ENCODE measurements around the gene CSKMT. TPM values are rescaled to one million over a fixed set of nuclear protein-coding genes. Genes with fewer than 3 reads are reported as not detected.
"Not testable (repeated sequence)": the region's sequence is repeated elsewhere in the genome, so short reads cannot be mapped to it uniquely, and the experiment has no call there.

CSKMT gene
- polyA plus RNA-seq, 4 donors, result 7.0 to 18.6 (median 12.1) TPM

DNA sequence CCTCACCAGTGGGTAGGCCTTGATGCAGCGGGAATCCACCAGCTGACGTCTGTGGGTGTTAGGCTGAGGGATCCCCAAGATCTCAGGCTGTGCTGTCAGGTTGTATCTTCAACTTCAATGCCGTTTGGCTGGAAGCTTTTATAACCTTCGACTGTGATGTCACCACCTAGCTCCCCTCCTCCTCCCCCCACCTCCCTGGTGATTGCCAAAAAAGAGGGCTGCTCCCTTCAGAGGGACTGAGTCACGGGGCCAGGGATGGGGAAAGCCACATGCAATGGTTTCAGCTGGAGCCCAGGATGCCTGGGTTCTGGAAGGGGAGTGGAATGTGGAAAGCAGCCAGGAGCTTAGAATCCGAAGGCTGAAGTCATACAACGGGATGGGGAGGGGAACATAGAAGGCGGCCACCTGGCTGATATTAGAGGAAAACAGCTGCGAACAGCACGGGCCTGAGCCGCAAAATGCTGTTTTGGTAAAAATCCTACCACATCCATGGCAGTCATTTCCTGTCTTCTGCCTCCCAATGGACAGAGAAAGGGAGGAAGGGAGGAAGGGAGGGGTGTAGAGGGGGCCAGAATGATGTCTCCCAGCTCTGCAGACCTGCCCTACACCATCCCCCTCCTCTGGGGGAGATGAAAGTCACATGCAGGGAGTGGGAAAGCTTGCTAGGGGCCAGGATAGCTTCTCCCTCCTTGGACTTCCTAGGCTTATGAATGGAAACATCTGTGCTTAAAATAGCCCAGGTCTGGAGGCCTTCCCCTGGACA lies 24.5 kb downstream of the CSKMT start, which contains the start of gene LRRN4CL:
LRRN4CL (minus strand) TSS at position 110 of the 763 bp plus-strand sequence. CDS start 1,022 bp downstream, outside the sequence.
- Histone ChIP-seq H3K27ac (ENCODE audit: low read depth in 1 of 3, low read length in 2 of 3) (peak within 1 kb of the TSS in 2 of 3 donors; percentile 67 to 76), H3K4me1 (ENCODE audit: control insufficient read depth in 3 of 3, insufficient read depth in 2 of 3, low read depth in 1 of 3, low read length in 2 of 3) (peaks cover 0 to 14% (median 4%) of the 10 kb centered on the region in 3 donors), H3K4me3 (ENCODE audit: low read depth in 1 of 3, low read length in 3 of 3) (peak within 1 kb of the TSS in 1 of 3 donors; percentile 33), H3K27me3 (ENCODE audit: control insufficient read depth in 3 of 3, insufficient read depth in 3 of 3, low read length in 3 of 3) (peaks cover 0 to 22% (median 0%) of the 10 kb centered on the region in 3 donors), H3K9me3 (ENCODE audit: control insufficient read depth in 2 of 2, insufficient read depth in 1 of 2, low read depth in 1 of 2, low read length in 1 of 2) (no peaks in the 10 kb centered on the region), H3K36me3 (ENCODE audit: control insufficient read depth in 3 of 3, insufficient read depth in 2 of 3, low read depth in 1 of 3, low read length in 3 of 3) (peaks cover 0 to 54% (median 15%) of the 10 kb centered on the region in 3 donors)
- DNase-seq (peak in 1 of 2 donors; percentile 36), FAIRE-seq (no peak)
- 45 to 52% (median 47%) methylated on average over 11 of the region's 11 CpGs for WGBS, 3 donors

GRCh38 chr11:62693624-62694023 lies 28.5 kb downstream of the CSKMT start:
- 74 to 94% (median 83%) methylated on average over 3 to 4 of the region's 4 CpGs for whole genome bisulfite sequencing, 3 donors
- not testable (repeated sequence) for H3K4me3 ChIP-seq (ENCODE audit: low read depth in 1 of 3, low read length in 3 of 3); H3K27me3 ChIP-seq (ENCODE audit: control insufficient read depth in 3 of 3, insufficient read depth in 3 of 3, low read length in 3 of 3); FAIRE-seq; DNase-seq; H3K27ac ChIP-seq (ENCODE audit: low read depth in 1 of 3, low read length in 2 of 3); H3K9me3 ChIP-seq (ENCODE audit: control insufficient read depth in 2 of 2, insufficient read depth in 1 of 2, low read depth in 1 of 2, low read length in 1 of 2); H3K4me1 ChIP-seq (ENCODE audit: control insufficient read depth in 3 of 3, insufficient read depth in 2 of 3, low read depth in 1 of 3, low read length in 2 of 3)
- H3K36me3 ChIP-seq (ENCODE audit: control insufficient read depth in 3 of 3, insufficient read depth in 2 of 3, low read depth in 1 of 3, low read length in 3 of 3), result peaks cover 0 to 61% (median 15%) of the 10 kb centered on the region in 3 donors

DNA sequence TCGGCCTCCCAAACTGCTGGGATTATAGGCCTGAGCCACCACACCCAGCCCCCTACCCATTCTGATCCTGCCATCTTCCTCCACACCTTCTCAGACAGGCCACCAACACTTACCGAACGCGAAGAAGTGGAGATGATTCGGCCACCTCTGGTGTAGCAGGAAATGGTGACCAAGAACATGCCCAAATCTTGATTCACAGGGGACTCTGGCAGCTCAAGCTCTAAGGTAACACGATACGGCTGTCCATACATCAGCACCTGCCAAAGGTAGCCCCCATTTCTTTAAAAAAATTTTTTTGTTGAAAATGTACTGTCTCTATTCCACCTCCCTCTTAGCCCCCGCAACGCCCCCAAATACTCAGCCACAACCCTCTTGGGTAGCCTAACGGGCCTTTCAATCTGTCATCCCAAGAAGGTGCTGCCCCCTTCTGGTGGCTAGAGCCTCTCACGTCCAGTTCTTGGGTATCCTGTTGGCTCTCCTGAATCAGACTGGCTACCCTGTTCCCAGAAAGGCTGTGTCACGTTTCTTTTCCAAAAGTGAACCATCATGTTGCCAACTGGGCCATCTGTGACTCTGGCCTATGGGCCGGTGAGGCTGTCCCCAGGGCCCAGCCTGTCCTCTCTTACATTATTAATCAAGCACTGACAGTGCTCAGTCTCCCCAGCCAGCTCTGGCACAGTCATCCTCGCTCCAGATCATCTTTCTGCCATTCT lies 29.5 kb downstream of the CSKMT start:
- peaks cover 0 to 58% (median 15%) of the 10 kb centered on the region in 3 donors for H3K36me3 ChIP-seq (ENCODE audit: control insufficient read depth in 3 of 3, insufficient read depth in 2 of 3, low read depth in 1 of 3, low read length in 3 of 3)
- H3K27ac ChIP-seq (ENCODE audit: low read depth in 1 of 3, low read length in 2 of 3), result no peak overlapping the region
- WGBS, 3 donors, result 53 to 61% (median 55%) methylated on average over 14 of the region's 14 CpGs
- no peak overlapping the region for H3K4me3 ChIP-seq (ENCODE audit: low read depth in 1 of 3, low read length in 3 of 3)
- H3K9me3 ChIP-seq (ENCODE audit: control insufficient read depth in 2 of 2, insufficient read depth in 1 of 2, low read depth in 1 of 2, low read length in 1 of 2), result no peaks in the 10 kb centered on the region
- H3K4me1 ChIP-seq (ENCODE audit: control insufficient read depth in 3 of 3, insufficient read depth in 2 of 3, low read depth in 1 of 3, low read length in 2 of 3), result peaks cover 0 to 3% (median 0%) of the 10 kb centered on the region in 3 donors
- H3K27me3 ChIP-seq (ENCODE audit: control insufficient read depth in 3 of 3, insufficient read depth in 3 of 3, low read length in 3 of 3), result no peaks in the 10 kb centered on the region
- FAIRE-seq, result no peak
- peak; percentile 83 to 84 for DNase-seq

DNA sequence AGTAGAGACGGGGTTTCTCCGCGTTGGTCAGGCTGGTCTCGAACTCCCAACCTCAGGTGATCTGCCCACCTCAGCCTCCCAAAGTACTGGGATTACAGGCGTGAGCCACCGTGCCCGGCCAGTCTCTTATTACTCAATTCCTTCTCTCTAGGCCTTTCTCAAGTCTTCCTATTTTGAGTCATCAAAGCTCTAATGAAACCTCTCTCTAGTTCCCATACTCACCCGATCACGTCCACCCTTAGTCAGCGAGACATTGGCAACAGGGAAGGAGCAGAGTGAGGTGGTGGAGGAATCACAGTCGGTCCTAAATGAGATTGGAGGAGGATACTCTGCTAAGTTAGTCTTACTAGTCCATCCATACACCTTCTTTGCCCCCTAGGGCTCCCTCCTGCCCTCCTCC lies 37.1 kb downstream of the CSKMT start:
- 82 to 85% (median 83%) methylated on average over 8 to 11 of the region's 11 CpGs for WGBS, 3 donors
- Histone ChIP-seq H3K27ac (ENCODE audit: low read depth in 1 of 3, low read length in 2 of 3) (no peak overlapping the region), H3K27me3 (ENCODE audit: control insufficient read depth in 3 of 3, insufficient read depth in 3 of 3, low read length in 3 of 3) (no peaks in the 10 kb centered on the region), H3K9me3 (ENCODE audit: control insufficient read depth in 2 of 2, insufficient read depth in 1 of 2, low read depth in 1 of 2, low read length in 1 of 2) (no peaks in the 10 kb centered on the region), H3K4me3 (ENCODE audit: low read depth in 1 of 3, low read length in 3 of 3) (no peak overlapping the region), H3K4me1 (ENCODE audit: control insufficient read depth in 3 of 3, insufficient read depth in 2 of 3, low read depth in 1 of 3, low read length in 2 of 3) (peaks cover 0 to 19% (median 2%) of the 10 kb centered on the region in 3 donors), H3K36me3 (ENCODE audit: control insufficient read depth in 3 of 3, insufficient read depth in 2 of 3, low read depth in 1 of 3, low read length in 3 of 3) (peaks cover 0 to 44% (median 0%) of the 10 kb centered on the region in 3 donors)
- DNase-seq, result no peak
- no peak for FAIRE-seq

- not testable (repeated sequence) for H3K27me3 ChIP-seq (ENCODE audit: control insufficient read depth in 3 of 3, insufficient read depth in 3 of 3, low read length in 3 of 3); DNase-seq; H3K27ac ChIP-seq (ENCODE audit: low read depth in 1 of 3, low read length in 2 of 3); H3K4me3 ChIP-seq (ENCODE audit: low read depth in 1 of 3, low read length in 3 of 3); H3K9me3 ChIP-seq (ENCODE audit: control insufficient read depth in 2 of 2, insufficient read depth in 1 of 2, low read depth in 1 of 2, low read length in 1 of 2); FAIRE-seq
- 88 to 100% (median 94%) methylated on average over 4 of the region's 4 CpGs for WGBS, 3 donors
- peaks cover 0 to 48% (median 0%) of the 10 kb centered on the region in 3 donors for H3K36me3 ChIP-seq (ENCODE audit: control insufficient read depth in 3 of 3, insufficient read depth in 2 of 3, low read depth in 1 of 3, low read length in 3 of 3)
- peaks cover 6 to 31% (median 6%) of the 10 kb centered on the region in 3 donors for H3K4me1 ChIP-seq (ENCODE audit: control insufficient read depth in 3 of 3, insufficient read depth in 2 of 3, low read depth in 1 of 3, low read length in 2 of 3)
These were observed 38.8 kb downstream of the CSKMT start for GRCh38 chr11:62703921-62704320.

DNA sequence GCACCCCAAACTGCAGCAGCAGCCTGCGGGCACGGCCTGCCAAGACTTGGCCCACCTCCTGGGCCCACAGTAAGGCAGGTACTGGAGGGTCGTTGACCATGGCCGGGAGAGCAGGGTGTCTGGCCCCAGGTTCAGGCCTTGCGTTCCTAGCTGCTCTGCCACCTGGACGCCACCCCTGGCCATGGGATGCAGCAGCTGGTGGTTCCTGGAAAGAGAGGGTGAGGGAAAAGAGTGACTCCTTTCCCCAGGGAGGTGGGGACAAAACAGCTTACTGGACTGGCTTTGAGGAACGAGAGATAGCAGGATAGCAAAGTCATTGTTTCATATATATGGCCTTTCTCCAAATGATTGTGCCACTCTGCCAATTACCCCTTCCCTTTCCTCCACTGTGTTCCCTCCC lies 40.3 kb downstream of the CSKMT start:
- Histone ChIP-seq H3K4me1 (ENCODE audit: control insufficient read depth in 3 of 3, insufficient read depth in 2 of 3, low read depth in 1 of 3, low read length in 2 of 3) (peaks cover 6 to 41% (median 8%) of the 10 kb centered on the region in 3 donors), H3K9me3 (ENCODE audit: control insufficient read depth in 2 of 2, insufficient read depth in 1 of 2, low read depth in 1 of 2, low read length in 1 of 2) (no peaks in the 10 kb centered on the region), H3K27me3 (ENCODE audit: control insufficient read depth in 3 of 3, insufficient read depth in 3 of 3, low read length in 3 of 3) (no peaks in the 10 kb centered on the region), H3K27ac (ENCODE audit: low read depth in 1 of 3, low read length in 2 of 3) (peak overlapping the region in 2 of 3 donors; percentile 82 to 90), H3K4me3 (ENCODE audit: low read depth in 1 of 3, low read length in 3 of 3) (peak overlapping the region; percentile 67 to 82 (median 70)), H3K36me3 (ENCODE audit: control insufficient read depth in 3 of 3, insufficient read depth in 2 of 3, low read depth in 1 of 3, low read length in 3 of 3) (peaks cover 0 to 44% (median 0%) of the 10 kb centered on the region in 3 donors)
- no peak for DNase-seq
- FAIRE-seq, result no peak
- 16 to 53% (median 39%) methylated on average over 7 of the region's 7 CpGs for WGBS, 3 donors

DNA sequence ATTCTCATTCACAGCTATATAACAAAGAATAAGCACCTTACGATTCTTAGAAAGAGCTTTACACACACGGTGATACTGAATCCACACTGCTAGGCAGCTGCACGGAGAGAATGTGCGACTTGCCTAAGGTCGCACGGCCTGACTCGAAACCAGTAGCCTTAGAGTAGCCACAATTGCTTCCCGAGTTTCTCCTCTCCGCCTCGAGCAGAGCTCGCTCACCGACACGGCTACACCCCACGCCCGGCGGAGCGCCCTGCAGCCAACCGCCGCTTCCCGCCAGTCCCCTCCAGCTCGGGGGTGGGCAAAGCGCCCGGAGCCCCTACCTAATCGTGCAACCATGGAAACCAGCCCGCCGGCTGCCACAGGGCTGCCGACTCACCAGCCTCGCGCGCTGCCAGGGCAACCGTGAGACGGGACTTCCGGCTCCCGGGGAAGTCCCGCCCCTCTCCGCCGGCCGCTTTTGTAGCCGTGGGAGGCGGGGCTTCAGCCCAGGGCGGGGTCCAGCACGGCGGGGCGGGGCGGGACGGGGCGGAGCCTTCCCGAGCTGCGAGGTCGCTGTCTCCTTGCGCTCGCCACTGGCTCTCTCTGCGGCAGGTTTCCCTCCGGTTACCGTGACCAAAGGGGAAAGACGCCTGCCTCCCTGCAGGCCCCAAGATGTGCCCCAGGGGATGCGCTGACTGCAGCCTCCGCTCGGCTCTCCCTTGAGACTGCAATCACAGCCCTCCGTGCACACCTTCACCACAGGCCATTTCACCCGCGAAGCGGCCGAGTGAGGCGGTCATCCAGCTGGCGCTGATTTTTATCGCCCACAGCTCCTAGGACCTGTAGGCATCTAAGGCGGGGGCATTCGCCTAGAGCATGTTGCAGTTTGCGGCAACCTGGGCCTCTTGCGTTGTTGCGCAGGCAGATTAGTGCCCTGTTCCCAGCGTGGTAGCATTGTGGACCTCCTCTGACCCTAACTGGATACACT lies 41.1 kb downstream of the CSKMT start:
- H3K36me3 ChIP-seq (ENCODE audit: control insufficient read depth in 3 of 3, insufficient read depth in 2 of 3, low read depth in 1 of 3, low read length in 3 of 3), result peaks cover 0 to 46% (median 0%) of the 10 kb centered on the region in 3 donors
- DNase-seq (peak; percentile 93 to 96), FAIRE-seq (no peak)
- peak overlapping the region; percentile 67 to 82 (median 70) for H3K4me3 ChIP-seq (ENCODE audit: low read depth in 1 of 3, low read length in 3 of 3)
- no peaks in the 10 kb centered on the region for H3K9me3 ChIP-seq (ENCODE audit: control insufficient read depth in 2 of 2, insufficient read depth in 1 of 2, low read depth in 1 of 2, low read length in 1 of 2)
- H3K27ac ChIP-seq (ENCODE audit: low read depth in 1 of 3, low read length in 2 of 3), result peak overlapping the region; percentile 20 to 90 (median 82)
- no peaks in the 10 kb centered on the region for H3K27me3 ChIP-seq (ENCODE audit: control insufficient read depth in 3 of 3, insufficient read depth in 3 of 3, low read length in 3 of 3)
- 4 to 5% (median 5%) methylated on average over 66 to 73 of the region's 73 CpGs for WGBS, 3 donors
- peaks cover 6 to 44% (median 10%) of the 10 kb centered on the region in 3 donors for H3K4me1 ChIP-seq (ENCODE audit: control insufficient read depth in 3 of 3, insufficient read depth in 2 of 3, low read depth in 1 of 3, low read length in 2 of 3)

Data from small intestine (tissue), 7 donors.